Germinal center (tissue), 1 donor: ENCODE results near the gene DYNC1I1.
A peak's percentile ranks its signal among the peaks of the same experiment; 100 is the strongest.

Experiments
- DNase-seq: peaks from one replicate; pipeline ENCODE4 v3.0.0; 2012; ENCODE audit warnings: mixed read lengths, low spot score

The DYNC1I1 gene

DNA sequence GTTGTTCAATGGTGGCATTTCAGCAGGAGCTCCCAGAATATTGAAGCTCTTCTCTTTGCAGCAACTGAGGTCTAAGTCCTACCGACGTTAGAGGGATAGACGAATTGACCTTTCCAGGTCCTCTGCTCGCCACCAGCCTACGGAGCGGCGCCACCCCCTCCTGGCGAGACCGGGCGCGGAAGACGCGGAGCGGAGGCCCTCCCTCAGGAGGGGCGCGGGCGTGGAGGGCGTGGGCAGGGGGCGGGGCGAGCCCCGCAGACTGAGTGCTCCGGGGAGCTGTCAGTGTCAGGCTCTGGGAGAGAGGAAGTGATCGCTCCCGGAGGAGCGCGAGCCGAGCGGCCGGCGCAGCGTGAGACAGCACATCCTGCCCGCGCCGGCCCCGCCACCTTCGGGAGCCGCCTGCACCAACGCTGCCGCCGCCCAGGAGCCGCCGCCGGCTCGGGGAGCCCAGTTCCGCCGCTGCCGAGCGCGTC lies at the start of gene DYNC1I1:
DYNC1I1 (plus strand) TSS at position 257 of the 473 bp plus-strand sequence. CDS start 32,176 bp downstream, outside the sequence.
- DNase-seq = peak; percentile 32

DNA sequence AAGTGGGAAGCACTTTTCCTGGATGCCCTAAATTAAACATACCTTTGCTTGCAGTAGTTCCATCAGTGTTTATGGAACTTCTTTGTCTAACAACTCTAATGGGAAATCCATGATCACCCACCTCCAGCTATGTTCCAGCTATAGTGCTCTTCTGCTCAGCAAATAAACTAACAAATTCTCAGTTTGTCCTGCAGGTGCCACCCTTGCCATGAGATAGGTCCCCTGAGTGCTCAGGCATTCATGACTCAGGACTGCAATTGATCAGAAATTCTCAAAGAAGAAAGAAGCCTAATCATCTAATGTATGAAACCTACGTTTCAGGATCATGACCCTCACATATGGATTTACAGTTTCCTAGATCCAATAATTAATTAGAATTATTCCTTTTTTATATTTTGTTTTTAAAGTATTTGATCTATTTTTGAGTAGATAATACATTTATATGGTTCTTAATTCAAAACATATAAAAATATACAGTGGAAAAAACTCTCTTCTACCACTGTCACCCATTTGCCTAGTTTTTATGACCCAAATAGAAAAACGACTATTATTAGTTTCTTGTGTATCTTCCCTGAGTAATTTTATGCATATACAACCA lies 48.7 kb upstream of the DYNC1I1 start:
- DNase-seq = peak; percentile 4

DNA sequence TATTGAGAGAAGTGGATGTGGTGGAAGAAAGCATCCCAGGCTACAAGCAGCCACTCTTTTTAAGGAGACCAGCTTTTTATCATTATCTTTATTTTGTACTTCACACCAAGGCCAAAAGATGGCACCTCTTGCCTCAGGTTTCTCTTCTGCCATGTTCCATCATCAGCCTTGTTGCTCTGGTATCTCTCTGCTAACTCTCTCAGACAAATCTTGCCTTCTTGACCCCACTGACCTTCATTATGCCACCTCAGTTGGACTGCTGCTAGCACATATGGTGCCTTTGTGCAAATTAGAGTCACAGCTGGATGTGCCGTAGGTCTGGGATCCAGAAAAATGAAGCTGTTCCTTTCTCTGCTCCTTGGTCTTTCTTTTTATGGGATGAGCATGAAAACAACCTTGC lies 47.1 kb upstream of the DYNC1I1 start:
- no peak for DNase-seq

DNA sequence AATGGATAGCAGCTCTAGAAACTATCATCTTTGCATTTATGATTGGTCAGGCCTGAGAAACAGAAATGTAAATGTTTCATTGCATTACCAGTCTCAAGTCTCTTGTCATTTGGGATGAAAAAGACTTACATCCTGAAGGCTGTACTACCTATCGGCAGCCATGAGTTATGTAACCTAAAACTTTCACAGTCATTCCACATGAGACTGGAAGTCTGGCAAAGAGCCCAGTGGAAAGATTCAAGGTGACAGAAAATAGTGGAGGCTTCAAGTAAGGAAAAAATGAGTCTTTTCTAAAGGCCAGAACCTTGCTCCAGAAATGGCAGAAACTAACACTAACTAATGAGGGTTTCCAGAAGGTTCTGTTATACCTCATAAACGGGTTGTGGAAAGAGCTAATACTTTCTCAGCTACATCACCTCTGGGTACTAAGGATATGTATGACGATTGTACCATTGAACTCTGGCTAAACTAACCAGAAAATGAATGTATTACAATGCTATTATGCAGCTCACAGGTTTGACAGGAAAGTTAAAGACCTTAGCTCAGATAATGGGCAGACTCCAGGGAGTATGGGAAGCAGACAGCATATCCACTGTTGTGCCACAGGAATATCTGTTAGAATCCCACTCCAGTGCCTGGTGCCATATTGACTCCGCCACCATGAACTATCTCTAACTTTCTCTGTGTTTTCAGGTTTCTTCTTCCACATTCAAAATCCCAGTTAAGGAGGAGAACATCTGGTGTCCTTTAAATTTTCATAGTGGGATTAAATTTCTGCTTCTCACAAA lies 41.7 kb upstream of the DYNC1I1 start:
- DNase-seq = no peak

- no peak for DNase-seq
Observed at GRCh38 chr7:95736635-95737034, 35.7 kb upstream of the DYNC1I1 start.

GRCh38 chr7:95737828-95738505 lies 34.4 kb upstream of the DYNC1I1 start:
- no peak for DNase-seq

GRCh38 chr7:95749044-95749443 lies 23.3 kb upstream of the DYNC1I1 start:
- no peak for DNase-seq

GRCh38 chr7:95749515-95749914 lies 22.8 kb upstream of the DYNC1I1 start:
- DNase-seq = no peak

DNA sequence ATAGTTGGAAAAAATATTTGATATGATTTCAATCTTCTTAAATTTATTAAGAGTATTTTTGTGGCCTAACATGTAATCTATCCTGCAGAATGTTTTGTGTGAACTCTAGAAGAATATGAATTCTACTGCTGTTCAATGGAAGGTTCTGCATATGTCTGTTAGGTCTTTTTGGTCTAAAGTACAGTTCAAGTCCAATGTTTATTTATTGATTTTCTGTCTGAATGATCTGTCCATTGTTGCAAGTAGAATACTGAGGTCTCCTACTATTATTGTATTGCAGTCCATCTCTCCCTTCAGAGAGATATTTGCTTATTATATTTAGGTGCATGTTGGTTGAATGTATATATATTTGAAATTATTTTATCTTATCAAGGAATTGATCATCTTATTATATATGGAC lies 18.9 kb upstream of the DYNC1I1 start:
- DNase-seq = no peak

DNA sequence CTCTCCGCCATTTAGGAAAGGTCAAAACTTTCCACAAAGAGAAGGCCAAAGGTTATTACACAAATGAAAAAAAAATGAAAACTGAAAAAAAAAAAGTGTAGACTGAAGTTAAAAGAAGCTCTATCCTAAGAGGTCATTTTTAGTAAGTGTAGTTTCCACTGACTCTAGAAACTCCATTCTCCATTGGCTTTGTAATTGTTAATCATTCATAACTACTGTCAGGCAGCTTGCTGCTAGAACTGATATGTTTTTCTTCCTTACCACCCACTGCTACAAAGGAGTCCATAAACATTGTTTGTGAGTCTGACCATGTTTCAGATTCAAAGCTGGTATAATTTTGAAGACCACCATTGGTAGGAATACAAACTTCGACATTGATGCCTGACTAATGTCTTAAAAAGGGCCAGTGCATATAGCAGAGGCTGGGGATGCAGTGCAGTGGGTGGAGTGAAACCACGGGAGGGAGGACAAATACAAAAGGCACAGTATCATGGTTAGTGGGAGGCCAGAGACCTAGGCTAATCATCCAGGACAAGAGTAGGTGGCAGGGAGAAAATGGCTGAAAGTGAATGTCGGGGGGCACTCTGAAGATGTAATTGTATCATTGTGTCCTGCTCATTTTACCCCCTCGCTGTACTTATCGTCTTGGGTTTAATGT lies 16.9 kb upstream of the DYNC1I1 start:
- DNase-seq = no peak

DNA sequence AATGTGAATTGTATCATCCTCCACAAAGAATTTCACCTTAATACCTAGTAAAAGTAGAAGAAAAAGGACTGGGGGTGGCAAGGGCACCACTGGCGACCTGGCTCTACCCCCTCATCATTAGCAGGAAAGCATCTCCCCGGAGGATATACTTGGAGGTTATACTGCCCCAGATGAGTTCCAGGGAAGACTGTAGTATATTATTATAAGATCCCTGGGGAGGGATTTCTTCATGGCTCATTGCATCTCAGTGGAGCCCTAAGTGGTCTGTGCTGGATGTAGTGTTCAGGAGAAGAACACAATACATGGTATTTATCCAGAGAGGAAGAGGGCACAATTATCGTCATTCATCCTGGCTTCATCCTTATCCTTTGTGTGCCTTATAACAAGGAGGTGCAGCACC lies 14.2 kb upstream of the DYNC1I1 start:
- DNase-seq = no peak

DNA sequence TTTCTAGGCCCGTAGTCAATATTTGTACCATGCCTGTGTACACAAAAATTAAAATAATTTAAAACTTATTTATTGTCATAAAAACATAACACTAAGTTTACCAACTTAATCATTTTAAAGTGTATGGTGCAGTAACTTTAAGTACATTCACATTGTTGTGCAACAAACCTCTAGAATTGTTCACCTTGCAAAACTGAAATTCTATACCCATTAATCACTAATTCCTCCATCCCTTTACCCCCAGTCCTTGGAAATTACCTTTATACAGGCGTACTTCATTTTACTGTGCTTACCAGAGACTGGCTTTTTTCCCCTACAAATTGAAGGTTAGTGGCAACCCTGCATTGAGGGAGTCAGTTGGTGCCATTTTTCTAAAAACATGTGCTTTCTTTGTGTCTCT lies 6.3 kb upstream of the DYNC1I1 start:
- DNase-seq = no peak

GRCh38 chr7:95766657-95767056 lies 5.7 kb upstream of the DYNC1I1 start:
- DNase-seq = no peak

DNA sequence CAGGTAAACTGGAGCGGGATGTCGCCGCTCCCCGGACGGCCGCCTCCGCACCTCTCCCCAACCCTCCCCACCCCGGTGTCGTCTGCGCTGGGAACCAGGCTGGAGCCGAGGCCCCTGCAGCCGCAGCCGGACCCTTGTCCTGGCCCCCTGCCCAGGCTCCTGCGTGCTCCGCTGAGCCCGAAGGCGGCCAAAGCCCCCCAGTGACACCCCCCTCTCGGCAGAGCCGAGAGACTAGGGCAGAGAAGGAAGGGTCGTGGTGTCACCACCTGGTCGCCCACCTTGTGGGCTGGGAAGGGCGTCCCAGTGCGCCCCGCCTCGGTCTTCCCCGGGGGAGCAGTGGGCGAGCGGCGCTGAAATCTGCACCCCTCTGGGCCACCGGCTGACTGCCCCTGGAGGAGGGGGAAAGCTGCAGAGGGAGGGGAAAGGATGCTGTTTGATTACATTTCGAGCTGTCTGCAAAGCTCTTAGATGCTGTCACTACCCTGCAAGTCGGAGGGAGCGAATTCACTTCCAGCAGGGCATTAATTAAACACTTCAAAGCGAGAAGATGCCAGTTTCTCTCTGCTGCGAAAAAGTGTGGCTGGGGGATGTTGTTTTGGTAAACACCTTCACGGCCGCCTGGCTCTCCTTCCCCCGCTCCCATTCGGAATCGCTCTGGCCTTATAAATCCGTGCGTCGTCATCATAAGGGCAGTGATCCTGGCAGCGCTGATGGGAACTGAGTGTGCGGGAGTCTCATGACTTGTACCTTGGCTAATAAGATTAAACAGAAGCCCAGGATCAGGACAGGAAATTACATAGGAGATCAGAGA lies 622 bp downstream of the DYNC1I1 start:
- DNase-seq = no peak

DNA sequence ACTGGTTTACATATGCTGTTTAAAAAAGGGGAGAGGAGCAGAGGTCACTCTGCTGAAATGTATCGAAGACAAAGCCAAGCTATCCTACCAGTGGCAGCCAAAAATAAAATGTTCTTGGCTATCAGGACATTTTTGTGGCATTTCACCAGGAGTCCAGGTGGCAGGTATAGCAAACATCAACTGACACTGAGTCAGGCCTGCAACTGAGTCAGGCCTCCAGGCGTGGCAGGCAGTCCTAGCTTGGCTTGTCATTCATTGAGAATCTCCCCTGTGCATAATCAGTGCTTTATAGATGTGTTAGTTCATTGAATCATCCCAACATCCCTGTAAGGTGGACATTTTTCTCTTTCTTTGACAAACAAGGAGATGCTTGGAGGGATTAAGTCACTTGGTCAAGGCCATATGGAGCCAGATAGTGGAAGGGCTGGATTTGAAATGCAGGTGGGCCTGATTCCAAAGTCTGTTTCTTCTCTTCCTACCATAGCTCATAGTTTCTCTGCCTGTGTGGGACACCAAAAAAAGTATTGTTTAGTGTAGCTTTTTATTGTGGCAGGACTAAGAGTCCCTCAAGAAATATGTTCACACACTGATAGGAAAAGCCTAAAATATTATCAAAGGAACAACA lies 4.3 kb downstream of the DYNC1I1 start:
- no peak for DNase-seq

- DNase-seq = no peak
Observed at GRCh38 chr7:95777269-95777668, 4.9 kb downstream of the DYNC1I1 start.

GRCh38 chr7:95780665-95781064 lies 8.3 kb downstream of the DYNC1I1 start:
- no peak for DNase-seq

DNA sequence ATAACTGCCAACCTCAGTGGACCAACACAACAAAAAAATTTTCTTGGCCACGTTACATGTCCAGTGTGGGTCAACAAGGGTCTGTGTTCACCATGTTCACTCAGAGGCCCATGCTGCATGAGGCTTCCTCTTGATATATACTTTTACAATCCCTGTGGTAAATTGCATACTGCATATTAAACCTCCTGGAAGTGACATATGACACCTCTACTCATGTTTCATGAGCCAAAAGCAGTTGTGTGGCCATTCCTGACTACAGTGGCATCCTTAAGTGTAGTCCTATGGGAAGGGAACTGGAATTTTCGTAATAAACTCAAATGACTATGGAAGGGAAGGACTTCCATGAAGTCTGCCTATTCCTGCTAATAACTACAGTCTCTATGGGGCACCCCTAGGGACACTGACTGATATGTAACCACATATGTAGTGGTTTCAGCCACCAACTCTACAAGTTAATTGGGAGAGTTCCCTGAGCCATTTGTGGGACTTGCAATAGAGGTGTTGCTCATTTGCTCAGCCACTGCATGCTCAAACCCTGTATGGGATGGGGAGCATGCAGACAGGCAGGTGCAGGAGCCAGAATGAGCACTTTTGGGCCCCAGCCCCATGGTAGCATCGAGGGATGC lies 9.7 kb downstream of the DYNC1I1 start:
- DNase-seq = no peak

DNA sequence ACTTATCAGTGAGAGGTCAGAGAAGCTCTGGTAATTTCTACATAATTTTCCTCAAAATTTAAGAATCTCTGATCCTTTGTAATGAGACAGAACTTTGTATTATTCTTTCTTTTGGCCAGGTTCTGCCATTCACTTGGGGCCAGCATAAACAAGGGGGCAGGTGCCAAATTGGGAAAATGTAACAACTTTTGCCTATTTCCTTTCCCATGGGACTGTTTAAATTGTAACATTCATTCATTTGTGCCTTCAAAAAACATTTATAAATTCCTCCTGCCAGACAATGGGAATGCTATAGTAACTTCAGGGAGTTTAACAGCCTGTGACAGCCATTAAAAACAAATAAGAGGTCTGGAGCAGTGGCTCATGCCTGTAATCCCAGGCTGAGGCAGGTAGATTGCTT lies 12.4 kb downstream of the DYNC1I1 start:
- DNase-seq = no peak

DNA sequence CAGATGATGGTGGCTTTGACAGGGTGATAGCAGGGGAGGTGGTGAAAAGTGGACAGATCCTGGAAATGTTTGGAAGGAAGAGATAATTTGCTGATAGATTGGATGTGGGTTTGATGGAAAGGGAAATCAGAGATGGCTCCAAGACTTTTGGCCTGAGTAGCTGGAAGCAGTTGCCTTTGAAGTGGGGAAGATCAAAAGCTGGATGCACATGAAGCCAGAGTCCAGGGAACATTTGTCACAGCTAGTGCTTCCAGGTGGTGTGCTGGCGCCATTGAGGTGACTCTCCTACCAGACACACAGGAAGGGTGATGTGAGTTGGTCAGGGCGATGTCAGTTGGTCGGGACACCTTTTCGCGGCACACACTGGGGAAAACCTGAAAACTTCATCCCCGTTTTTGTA lies 15.9 kb downstream of the DYNC1I1 start:
- DNase-seq = no peak

DNA sequence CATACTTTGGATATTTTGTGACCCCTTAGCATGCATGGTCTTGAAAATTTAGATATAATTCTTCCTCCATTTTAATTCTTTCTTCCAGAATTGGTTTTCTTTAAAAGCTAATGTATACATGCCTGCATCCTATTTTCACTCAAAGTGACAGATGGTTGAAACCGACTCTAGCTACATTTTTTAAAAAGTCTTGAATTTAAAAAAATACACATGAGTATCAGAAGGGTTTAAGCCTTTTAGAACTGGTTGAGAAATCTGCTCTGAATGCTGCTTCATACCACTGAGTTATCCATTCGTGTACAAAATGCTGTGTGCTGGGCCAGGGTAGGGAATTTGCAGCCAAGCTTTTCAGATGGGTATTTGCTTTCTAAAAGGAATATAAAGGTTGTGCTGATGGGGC lies 16.5 kb downstream of the DYNC1I1 start:
- DNase-seq = no peak
